Measurements from ENCODE around the gene ATG7. TPM values are rescaled to one million over a fixed set of nuclear protein-coding genes. Genes with fewer than 3 reads are reported as not detected.

ATG7 gene
- total and polyA plus RNA-seq, 9 donors: 11.3 to 22.2 (median 14.9) TPM

DNA sequence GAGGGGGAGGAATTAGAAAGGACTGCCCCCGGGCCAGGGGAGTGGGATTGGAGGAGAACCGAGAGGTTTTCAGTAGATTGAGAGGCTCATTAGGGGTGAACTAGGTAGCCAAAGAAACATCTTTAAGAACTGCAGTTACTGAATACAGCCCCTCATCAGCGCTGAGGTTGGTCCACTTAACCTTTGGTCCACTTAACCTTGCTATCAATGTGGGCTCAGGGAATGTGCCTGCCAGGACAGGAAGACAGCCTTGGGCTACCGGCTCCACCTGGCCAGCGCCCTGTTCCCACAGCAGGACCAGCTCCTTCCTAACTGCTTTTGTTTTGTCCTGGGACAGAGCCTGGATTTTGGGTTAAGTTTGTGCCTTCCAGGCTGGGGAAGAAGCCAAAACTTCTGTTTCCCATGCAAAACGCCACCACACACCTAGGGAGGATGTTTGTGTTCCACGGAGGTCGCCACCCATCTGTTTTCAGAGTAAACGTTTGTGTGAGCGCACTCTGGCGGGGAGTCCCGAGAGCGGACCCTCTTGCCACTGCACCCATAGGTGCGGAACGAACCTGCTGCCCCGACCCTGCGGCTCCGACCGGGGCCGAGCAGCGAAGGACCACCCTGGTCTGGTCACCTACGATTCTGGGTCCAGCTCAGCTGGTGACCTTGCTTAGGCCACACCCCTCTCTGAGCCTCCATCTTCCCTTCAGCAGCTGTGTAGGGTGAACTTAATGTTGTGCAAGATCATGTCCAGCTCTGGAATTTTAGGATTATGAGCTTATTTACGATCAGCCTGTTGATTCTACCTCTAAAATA, 264.1 kb downstream of the ATG7 start:
- WGBS (ENCODE audit: insufficient coverage): 84% methylated on average over 13 of the region's 23 CpGs
- Histone ChIP-seq H3K27ac (ENCODE audit: low read length) (no peak overlapping the region), H3K4me1 (ENCODE audit: control insufficient read depth, insufficient read depth, low read length) (peaks cover 21% of the 10 kb centered on the region), H3K27me3 (ENCODE audit: control insufficient read depth, insufficient read depth, low read length) (no peaks in the 10 kb centered on the region), H3K9me3 (replicated peaks; ENCODE audit: control insufficient read depth, low read depth, low read length) (no peaks in the 10 kb centered on the region), H3K4me3 (ENCODE audit: low read length) (no peak overlapping the region), H3K36me3 (ENCODE audit: control insufficient read depth, insufficient read depth, low read length) (no peaks in the 10 kb centered on the region)
- DNase-seq: no peak

DNA sequence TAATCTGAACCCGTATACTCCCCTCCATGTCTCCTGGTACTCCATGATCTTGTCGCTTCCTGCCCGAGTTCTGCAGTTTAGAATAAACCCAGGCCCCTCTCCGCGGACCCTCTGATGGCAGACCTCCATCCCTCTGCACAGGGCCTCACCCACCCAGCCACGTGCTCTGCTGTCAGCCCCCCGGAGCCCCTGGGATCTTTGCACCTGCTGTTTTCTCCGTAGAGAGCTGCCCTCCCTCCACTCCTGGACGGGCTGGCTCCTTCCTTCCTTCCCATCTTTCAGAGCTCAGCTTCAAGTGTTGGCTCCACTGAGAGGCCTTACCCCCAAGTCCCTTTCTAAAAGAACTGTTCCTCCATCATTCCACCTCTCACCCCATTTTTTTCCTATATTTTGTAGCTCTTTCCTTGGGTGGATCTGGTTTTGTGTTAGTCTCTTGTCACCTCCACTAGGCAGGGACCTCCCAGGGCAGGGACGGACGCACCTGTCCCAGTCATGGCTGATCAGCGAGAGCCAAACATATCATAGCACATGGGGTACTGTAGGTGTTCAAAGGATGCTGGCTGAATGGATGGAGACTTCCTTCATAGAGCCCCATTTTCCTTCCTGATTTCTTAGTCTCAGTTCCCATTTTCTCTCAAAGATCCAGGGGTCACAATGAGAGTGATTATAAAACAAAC, 264.9 kb downstream of the ATG7 start:
- Histone ChIP-seq H3K27me3 (ENCODE audit: control insufficient read depth, insufficient read depth, low read length) (no peaks in the 10 kb centered on the region), H3K4me3 (ENCODE audit: low read length) (no peak overlapping the region), H3K9me3 (replicated peaks; ENCODE audit: control insufficient read depth, low read depth, low read length) (no peaks in the 10 kb centered on the region), H3K36me3 (ENCODE audit: control insufficient read depth, insufficient read depth, low read length) (no peaks in the 10 kb centered on the region), H3K27ac (ENCODE audit: low read length) (no peak overlapping the region), H3K4me1 (ENCODE audit: control insufficient read depth, insufficient read depth, low read length) (peaks cover 21% of the 10 kb centered on the region)
- DNase-seq: no peak
- WGBS (ENCODE audit: insufficient coverage): 64% methylated on average over 8 of the region's 12 CpGs

DNA sequence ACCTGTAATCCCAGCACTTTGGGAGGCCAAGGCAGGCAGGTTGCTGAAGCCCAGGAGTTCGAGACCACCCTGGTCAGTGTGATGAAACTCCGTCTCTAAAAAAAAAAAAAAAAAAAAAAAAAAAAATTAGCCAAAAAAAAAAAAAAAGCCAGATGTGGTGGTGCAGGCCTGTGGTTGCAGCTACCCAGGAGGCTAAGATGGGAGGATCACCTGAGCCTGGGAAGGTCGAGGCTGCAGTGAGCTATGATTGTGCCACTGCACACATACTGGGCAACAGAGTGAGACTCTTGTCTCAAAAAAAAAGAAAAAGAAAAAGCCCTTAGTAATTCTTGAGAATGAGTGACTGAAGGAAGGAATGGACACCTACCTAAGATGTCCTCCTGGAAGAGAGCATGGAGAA, 266.4 kb downstream of the ATG7 start:
- H3K36me3 ChIP-seq (ENCODE audit: control insufficient read depth, insufficient read depth, low read length): no peaks in the 10 kb centered on the region
- no CpG with 5 or more reads among the region's 3 CpGs for WGBS (ENCODE audit: insufficient coverage)
- DNase-seq: no peak

DNA sequence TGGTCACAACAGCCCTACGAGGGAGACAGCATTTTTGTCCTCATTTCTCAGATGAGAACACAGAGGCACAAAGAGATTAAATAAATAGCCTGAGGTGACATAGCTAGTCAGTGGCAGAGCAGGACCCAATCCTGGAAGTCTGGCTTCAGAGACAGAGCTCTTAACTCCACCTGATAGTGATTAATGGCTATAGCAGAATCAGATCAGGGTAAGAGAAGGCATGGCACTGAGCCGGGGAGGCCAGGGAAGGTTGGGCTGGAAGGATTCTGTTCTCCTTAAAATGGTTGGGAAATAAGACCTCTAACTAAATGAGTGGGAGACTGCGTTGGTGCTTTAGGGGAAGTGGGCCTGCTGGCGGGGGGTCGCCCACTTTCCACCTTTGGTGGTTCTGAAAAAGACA, 267.0 kb downstream of the ATG7 start:
- 17% methylated on average over 1 of the region's 5 CpGs for WGBS (ENCODE audit: insufficient coverage)
- Histone ChIP-seq H3K27me3 (ENCODE audit: control insufficient read depth, insufficient read depth, low read length) (no peaks in the 10 kb centered on the region), H3K9me3 (replicated peaks; ENCODE audit: control insufficient read depth, low read depth, low read length) (peaks cover 6% of the 10 kb centered on the region), H3K4me3 (ENCODE audit: low read length) (no peak overlapping the region), H3K36me3 (ENCODE audit: control insufficient read depth, insufficient read depth, low read length) (no peaks in the 10 kb centered on the region), H3K27ac (ENCODE audit: low read length) (no peak overlapping the region), H3K4me1 (ENCODE audit: control insufficient read depth, insufficient read depth, low read length) (peaks cover 23% of the 10 kb centered on the region)
- no peak for DNase-seq

More for the DNA sequence above, 266.4 kb downstream of the ATG7 start:
- H3K9me3 ChIP-seq (replicated peaks; ENCODE audit: control insufficient read depth, low read depth, low read length): peaks cover under 1% of the 10 kb centered on the region
- H3K27ac ChIP-seq (ENCODE audit: low read length): no peak overlapping the region
- H3K4me3 ChIP-seq (ENCODE audit: low read length): no peak overlapping the region
- H3K27me3 ChIP-seq (ENCODE audit: control insufficient read depth, insufficient read depth, low read length): no peaks in the 10 kb centered on the region
- H3K4me1 ChIP-seq (ENCODE audit: control insufficient read depth, insufficient read depth, low read length): peaks cover 23% of the 10 kb centered on the region

DNA sequence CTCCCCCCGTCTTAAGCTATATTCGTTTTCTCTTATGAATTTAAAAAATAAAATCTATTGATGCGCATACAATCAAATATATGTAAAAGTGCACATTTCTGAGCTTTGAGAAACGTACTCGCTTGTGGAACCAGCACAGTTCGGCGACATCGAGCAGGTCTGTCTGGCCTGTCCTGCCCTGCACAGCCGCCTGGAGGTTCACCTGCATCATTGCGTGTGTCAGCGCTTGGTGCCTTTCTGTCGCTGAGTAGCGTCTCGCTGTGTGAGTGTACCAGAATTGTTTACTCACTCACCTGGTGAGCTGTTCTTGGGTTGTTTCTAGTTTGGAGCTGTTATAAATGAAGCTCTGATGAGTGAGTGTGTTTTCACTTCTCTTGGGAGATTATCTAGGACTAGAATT, 267.5 kb downstream of the ATG7 start:
- Histone ChIP-seq H3K27me3 (ENCODE audit: control insufficient read depth, insufficient read depth, low read length) (no peaks in the 10 kb centered on the region), H3K4me3 (ENCODE audit: low read length) (no peak overlapping the region), H3K27ac (ENCODE audit: low read length) (no peak overlapping the region), H3K9me3 (replicated peaks; ENCODE audit: control insufficient read depth, low read depth, low read length) (peaks cover 6% of the 10 kb centered on the region), H3K36me3 (ENCODE audit: control insufficient read depth, insufficient read depth, low read length) (no peaks in the 10 kb centered on the region), H3K4me1 (ENCODE audit: control insufficient read depth, insufficient read depth, low read length) (peaks cover 23% of the 10 kb centered on the region)
- no peak for DNase-seq
- WGBS (ENCODE audit: insufficient coverage): 95% methylated on average over 8 of the region's 14 CpGs

DNA sequence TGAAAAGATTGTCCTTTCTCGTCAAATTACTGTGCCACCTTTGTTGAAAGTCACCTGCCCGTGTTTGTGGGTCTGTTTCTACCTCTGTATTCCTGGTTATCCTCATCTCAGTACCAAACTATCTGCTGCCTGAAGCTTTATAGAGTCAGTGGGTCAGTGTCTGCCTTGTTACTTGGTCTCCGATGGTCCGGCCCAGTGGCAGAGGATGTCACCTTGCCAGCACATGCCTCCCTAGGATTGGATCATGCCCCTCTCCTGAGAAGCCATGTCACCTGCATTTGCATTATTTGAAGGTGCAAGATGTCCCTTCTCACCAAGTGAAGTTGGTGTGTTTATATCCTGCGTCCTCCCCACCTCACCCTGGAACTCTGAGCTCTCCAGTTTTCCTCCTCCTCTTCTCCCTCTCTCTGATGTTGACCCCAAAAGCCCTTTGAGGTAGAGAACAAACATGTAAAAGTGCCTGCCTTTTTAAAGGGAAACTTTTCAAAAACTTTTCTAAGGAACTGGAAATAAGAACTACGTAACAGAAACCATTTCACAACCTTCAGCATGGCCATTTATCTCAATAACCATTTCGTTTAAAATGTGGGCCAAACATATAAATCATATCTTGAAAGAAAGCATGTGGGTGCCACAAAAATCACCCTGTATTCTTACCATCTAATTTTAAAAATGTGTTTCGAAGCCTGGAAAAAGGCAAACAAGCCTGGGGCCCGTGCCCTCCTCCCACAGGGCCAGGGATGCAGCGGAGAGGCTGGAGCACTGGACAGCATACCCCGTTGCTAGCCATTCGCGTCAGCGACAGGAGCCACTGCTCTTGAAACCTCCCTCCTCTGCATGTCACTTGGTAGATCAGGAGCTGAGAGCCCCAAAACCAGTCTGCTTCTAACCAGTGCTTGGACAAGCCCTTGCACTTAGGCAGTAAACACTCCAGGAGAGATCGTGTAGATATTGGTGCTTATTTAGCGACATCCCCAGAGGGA, 269.4 kb downstream of the ATG7 start:
- H3K9me3 ChIP-seq (replicated peaks; ENCODE audit: control insufficient read depth, low read depth, low read length): peaks cover 6% of the 10 kb centered on the region
- no peaks in the 10 kb centered on the region for H3K27me3 ChIP-seq (ENCODE audit: control insufficient read depth, insufficient read depth, low read length)
- DNase-seq: no peak
- no peaks in the 10 kb centered on the region for H3K36me3 ChIP-seq (ENCODE audit: control insufficient read depth, insufficient read depth, low read length)
- H3K4me1 ChIP-seq (ENCODE audit: control insufficient read depth, insufficient read depth, low read length): peaks cover 23% of the 10 kb centered on the region
- no peak overlapping the region for H3K27ac ChIP-seq (ENCODE audit: low read length)
- no peak overlapping the region for H3K4me3 ChIP-seq (ENCODE audit: low read length)
- WGBS (ENCODE audit: insufficient coverage): 81% methylated on average over 13 of the region's 16 CpGs

DNA sequence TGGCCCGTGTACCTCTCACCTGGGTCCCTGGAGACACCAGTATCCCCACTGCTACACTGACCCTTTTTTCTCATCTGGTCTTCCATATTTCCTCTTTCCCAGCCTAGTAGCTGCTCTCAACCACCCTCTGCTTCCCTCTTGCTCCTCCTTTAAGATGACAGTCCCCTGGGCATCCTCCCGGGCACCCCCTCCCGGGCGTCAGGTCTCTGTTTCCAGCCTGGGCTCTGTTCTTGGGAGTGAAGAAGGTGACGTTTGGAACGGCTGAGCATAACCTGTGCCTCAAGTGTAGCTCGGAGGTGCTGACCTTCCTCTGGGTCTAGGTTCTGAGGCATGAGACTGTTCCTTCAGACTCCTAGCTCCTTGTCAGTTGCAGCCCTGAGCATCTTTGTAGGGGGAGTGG, 270.4 kb downstream of the ATG7 start:
- H3K4me1 ChIP-seq (ENCODE audit: control insufficient read depth, insufficient read depth, low read length): peaks cover 23% of the 10 kb centered on the region

DNA sequence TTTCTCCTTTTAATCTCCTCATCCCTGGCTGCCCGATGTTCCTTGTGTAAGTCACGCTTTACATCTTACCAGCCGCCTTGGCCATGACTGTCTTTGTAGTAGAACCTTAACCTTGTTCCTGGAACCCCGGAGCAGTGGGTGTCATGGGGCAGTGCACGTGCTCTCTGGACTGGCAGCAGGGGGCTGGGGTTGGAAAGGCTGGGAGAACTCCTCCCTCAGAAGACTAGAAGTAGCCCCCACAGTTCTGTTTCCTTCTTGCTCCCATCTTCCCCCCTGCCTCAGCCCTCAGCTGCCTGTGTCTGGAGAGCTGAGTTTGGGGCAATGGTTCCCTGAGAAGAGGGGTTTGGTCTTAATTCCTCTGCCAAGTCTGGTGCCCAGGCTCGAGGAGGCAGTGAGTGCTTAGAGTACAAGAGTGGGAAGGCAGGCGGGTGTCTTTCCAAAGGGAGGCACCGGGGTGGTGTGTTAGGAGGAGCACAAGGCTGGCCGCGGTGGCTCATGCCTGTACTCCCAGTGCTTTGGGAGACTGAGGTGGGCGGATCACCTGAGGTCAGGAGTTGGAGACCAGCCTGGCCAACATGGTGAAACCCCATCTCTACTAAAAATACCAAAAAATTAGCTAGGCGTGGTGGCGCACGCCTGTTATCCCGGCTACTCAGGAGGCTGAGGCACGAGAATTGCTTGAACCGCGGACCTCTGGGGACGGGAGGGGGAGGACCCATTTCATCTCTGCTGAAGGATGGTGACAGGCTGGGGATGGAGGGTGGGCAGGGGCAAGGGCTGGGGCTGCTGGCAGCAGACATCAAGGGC, 271.1 kb downstream of the ATG7 start:
- Histone ChIP-seq H3K4me1 (ENCODE audit: control insufficient read depth, insufficient read depth, low read length) (peaks cover 24% of the 10 kb centered on the region), H3K27ac (ENCODE audit: low read length) (no peak overlapping the region), H3K27me3 (ENCODE audit: control insufficient read depth, insufficient read depth, low read length) (no peaks in the 10 kb centered on the region), H3K4me3 (ENCODE audit: low read length) (no peak overlapping the region), H3K36me3 (ENCODE audit: control insufficient read depth, insufficient read depth, low read length) (peaks cover 5% of the 10 kb centered on the region), H3K9me3 (replicated peaks; ENCODE audit: control insufficient read depth, low read depth, low read length) (peaks cover 6% of the 10 kb centered on the region)
- 90% methylated on average over 10 of the region's 19 CpGs for WGBS (ENCODE audit: insufficient coverage)
- DNase-seq: no peak

More for the DNA sequence above, 270.4 kb downstream of the ATG7 start:
- no peak overlapping the region for H3K4me3 ChIP-seq (ENCODE audit: low read length)
- no peaks in the 10 kb centered on the region for H3K27me3 ChIP-seq (ENCODE audit: control insufficient read depth, insufficient read depth, low read length)
- DNase-seq: no peak
- no peak overlapping the region for H3K27ac ChIP-seq (ENCODE audit: low read length)
- 68% methylated on average over 4 of the region's 7 CpGs for WGBS (ENCODE audit: insufficient coverage)
- H3K36me3 ChIP-seq (ENCODE audit: control insufficient read depth, insufficient read depth, low read length): peaks cover 5% of the 10 kb centered on the region
- peaks cover 6% of the 10 kb centered on the region for H3K9me3 ChIP-seq (replicated peaks; ENCODE audit: control insufficient read depth, low read depth, low read length)

DNA sequence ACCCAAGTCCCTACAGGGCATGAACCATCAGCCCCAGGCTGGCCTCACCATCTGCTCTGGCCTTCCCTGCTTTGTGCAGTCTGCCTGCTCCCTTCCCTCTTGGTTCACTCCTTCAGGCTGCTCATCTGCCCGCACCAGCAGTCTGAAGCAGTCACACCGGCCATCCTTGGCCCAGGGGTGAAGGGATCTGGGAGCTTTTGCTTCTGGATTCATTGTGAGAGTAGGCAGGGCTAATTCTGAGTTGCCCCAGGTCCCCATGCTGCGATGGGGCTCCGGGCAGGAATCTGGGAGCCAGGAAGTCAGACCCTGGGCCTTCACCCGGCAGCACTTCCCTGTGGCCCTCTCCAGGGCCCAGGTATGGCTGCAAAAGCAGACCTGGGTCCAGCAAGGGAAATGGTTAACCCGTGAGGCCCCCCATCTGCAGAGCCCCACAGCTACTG, 271.8 kb downstream of the ATG7 start:
- peaks cover 5% of the 10 kb centered on the region for H3K36me3 ChIP-seq (ENCODE audit: control insufficient read depth, insufficient read depth, low read length)
- H3K4me3 ChIP-seq (ENCODE audit: low read length): no peak overlapping the region
- peaks cover 30% of the 10 kb centered on the region for H3K4me1 ChIP-seq (ENCODE audit: control insufficient read depth, insufficient read depth, low read length)
- no peak overlapping the region for H3K27ac ChIP-seq (ENCODE audit: low read length)
- no peaks in the 10 kb centered on the region for H3K27me3 ChIP-seq (ENCODE audit: control insufficient read depth, insufficient read depth, low read length)
- 84% methylated on average over 5 of the region's 6 CpGs for WGBS (ENCODE audit: insufficient coverage)
- no peak for DNase-seq
- H3K9me3 ChIP-seq (replicated peaks; ENCODE audit: control insufficient read depth, low read depth, low read length): peaks cover 6% of the 10 kb centered on the region
